DOHH2 (cell line): Measurements from ENCODE around the gene LARP1B.

Experiments
- H3F3A ChIP-seq: fragments of 200-600 bp; sonication (generic), shearing (Covaris generic); 2 replicates; pipeline ENCODE4 v1.6.0; 2016; ENCODE audit warnings: antibody characterized with exemption, mild to moderate bottlenecking; ENCODE audit not compliant: control insufficient read depth, insufficient read depth
- H3K27ac ChIP-seq: fragments of 200-600 bp; sonication (generic); 2 replicates; pipeline ENCODE4 v1.5.1; 2014; ENCODE audit warnings: low read depth, mild to moderate bottlenecking, low read length, moderate library complexity
- H3K27me3 ChIP-seq: fragments of 200-600 bp; sonication (generic); 2 replicates; pipeline ENCODE4 v1.6.1; 2014; ENCODE audit warnings: mild to moderate bottlenecking, low read length, mixed read lengths; ENCODE audit not compliant: control insufficient read depth
- H3K36me3 ChIP-seq: fragments of 200-600 bp; sonication (generic); 2 replicates; pipeline ENCODE4 v1.6.1; 2014; ENCODE audit warnings: mild to moderate bottlenecking, low read length, moderate library complexity, mixed read lengths; ENCODE audit not compliant: control insufficient read depth
- H3K4me1 ChIP-seq: fragments of 200-600 bp; sonication (generic); 2 replicates; pipeline ENCODE4 v1.6.1; 2014; ENCODE audit warnings: mild to moderate bottlenecking, low read length, mixed read lengths; ENCODE audit not compliant: control insufficient read depth
- H3K4me2 ChIP-seq: fragments of 200-600 bp; sonication (generic); 2 replicates; pipeline ENCODE4 v1.6.0; 2014; ENCODE audit warnings: mild to moderate bottlenecking, low read length, moderate library complexity
- H3K4me3 ChIP-seq: fragments of 200-600 bp; sonication (generic); 2 replicates; pipeline ENCODE4 v1.5.1; 2014; ENCODE audit warnings: mild to moderate bottlenecking, low read length, mixed read lengths
- H3K79me2 ChIP-seq: fragments of 200-600 bp; sonication (generic); 2 replicates; pipeline ENCODE4 v1.6.1; 2014; ENCODE audit warnings: mild to moderate bottlenecking, low read length, mixed read lengths; ENCODE audit not compliant: control insufficient read depth
- H3K9me2 ChIP-seq: fragments of 200-600 bp; sonication (generic); replicated peaks from 2 replicates; pipeline ENCODE4 v1.6.1; 2014; ENCODE audit warnings: mild to moderate bottlenecking, low read length, mixed read lengths; ENCODE audit not compliant: control insufficient read depth
- H3K9me3 ChIP-seq: fragments of 200-600 bp; sonication (generic); 2 replicates; pipeline ENCODE4 v1.6.1; 2014; ENCODE audit warnings: antibody characterized with exemption, low read length, mixed read lengths; ENCODE audit not compliant: control insufficient read depth, insufficient read depth
- H4K20me1 ChIP-seq: fragments of 200-600 bp; sonication (generic); 2 replicates; pipeline ENCODE4 v1.6.0; 2014; ENCODE audit warnings: low read depth, mild to moderate bottlenecking, antibody characterized with exemption, low read length, moderate library complexity; ENCODE audit not compliant: control insufficient read depth, insufficient read depth
- CTCF ChIP-seq: fragments of 200-600 bp; sonication (generic); IDR thresholded peaks from one replicate; pipeline ENCODE4 v1.5.1; 2014; ENCODE audit warnings: antibody characterized with exemption, mild to moderate bottlenecking, low read depth, low read length; ENCODE audit not compliant: poor library complexity, severe bottlenecking
- EZH2phosphoT487 ChIP-seq: fragments of 200-600 bp; sonication (generic); IDR thresholded peaks from 2 replicates; pipeline ENCODE4 v1.6.1; 2017; ENCODE audit warnings: borderline replicate concordance, mild to moderate bottlenecking, antibody characterized with exemption, low read length, moderate library complexity, mixed read lengths

The LARP1B gene

GRCh38 chr4:128130621-128131020 is 69.5 kb downstream of the LARP1B start:
- H3K9me2 ChIP-seq: no peaks in the 10 kb centered on the region
- no peak for TF ChIP-seq CTCF
- no peak for TF ChIP-seq EZH2phosphoT487
- H3K27me3 ChIP-seq: no peaks in the 10 kb centered on the region
- no peaks in the 10 kb centered on the region for H3K9me3 ChIP-seq
- no peak overlapping the region for H3K4me3 ChIP-seq
- H3K79me2 ChIP-seq: no peaks in the 10 kb centered on the region
- no peaks in the 10 kb centered on the region for H4K20me1 ChIP-seq
- no peak overlapping the region for H3K27ac ChIP-seq
- no peaks in the 10 kb centered on the region for H3K4me1 ChIP-seq
- H3F3A ChIP-seq: no peaks in the 10 kb centered on the region
- no peak overlapping the region for H3K4me2 ChIP-seq
- no peaks in the 10 kb centered on the region for H3K36me3 ChIP-seq

- H3K27me3 ChIP-seq: no peaks in the 10 kb centered on the region
- no peaks in the 10 kb centered on the region for H3K9me3 ChIP-seq
- H3K27ac ChIP-seq: no peak overlapping the region
- H3K36me3 ChIP-seq: no peaks in the 10 kb centered on the region
- no peaks in the 10 kb centered on the region for H3F3A ChIP-seq
- TF ChIP-seq CTCF (no peak), EZH2phosphoT487 (no peak)
- no peaks in the 10 kb centered on the region for H4K20me1 ChIP-seq
- H3K9me2 ChIP-seq: no peaks in the 10 kb centered on the region
- no peak overlapping the region for H3K4me3 ChIP-seq
- H3K79me2 ChIP-seq: no peaks in the 10 kb centered on the region
- H3K4me1 ChIP-seq: no peaks in the 10 kb centered on the region
- H3K4me2 ChIP-seq: no peak overlapping the region
Observed at GRCh38 chr4:128134925-128135324, 73.8 kb downstream of the LARP1B start.

GRCh38 chr4:128135391-128135790 is 74.3 kb downstream of the LARP1B start:
- Histone ChIP-seq H3K4me3 (no peak overlapping the region), H3K4me1 (no peaks in the 10 kb centered on the region), H3K27ac (no peak overlapping the region), H3K27me3 (no peaks in the 10 kb centered on the region), H3F3A (no peaks in the 10 kb centered on the region), H3K9me3 (no peaks in the 10 kb centered on the region), H3K4me2 (no peak overlapping the region), H3K79me2 (no peaks in the 10 kb centered on the region), H3K9me2 (no peaks in the 10 kb centered on the region), H4K20me1 (no peaks in the 10 kb centered on the region), H3K36me3 (no peaks in the 10 kb centered on the region)
- TF ChIP-seq EZH2phosphoT487 (no peak), CTCF (no peak)

GRCh38 chr4:128141866-128142265 is 80.8 kb downstream of the LARP1B start:
- Histone ChIP-seq H3K4me3 (no peak overlapping the region), H3F3A (no peaks in the 10 kb centered on the region), H3K9me3 (no peaks in the 10 kb centered on the region; the same call in 1 of the 2 replicates), H3K4me1 (no peaks in the 10 kb centered on the region), H3K4me2 (no peak overlapping the region), H3K9me2 (no peaks in the 10 kb centered on the region), H3K27me3 (no peaks in the 10 kb centered on the region), H3K36me3 (no peaks in the 10 kb centered on the region), H3K27ac (no peak overlapping the region), H3K79me2 (no peaks in the 10 kb centered on the region), H4K20me1 (no peaks in the 10 kb centered on the region)
- no peak for TF ChIP-seq CTCF
- TF ChIP-seq EZH2phosphoT487: no peak
